Uterus (tissue), 4 donors: ENCODE results near the gene NET1. TPM values are rescaled to one million over a fixed set of nuclear protein-coding genes. Genes with fewer than 3 reads are reported as not detected.
"Not testable (repeated sequence)": the region's sequence is repeated elsewhere in the genome, so short reads cannot be mapped to it uniquely, and the experiment has no call there.

Source experiments
- DNase-seq, 2 donors: peaks; one replicate each; pipeline ENCODE4 v3.0.0-alpha.2; 2019 to 2020
- H3K27ac ChIP-seq, 2 donors: fragments of 200-600 bp; sonication (generic); 1 replicate in 1 of 2; 2 replicates in 1 of 2; pipeline ENCODE4 v1.5.1; 2016 to 2018
- H3K27me3 ChIP-seq, 2 donors: fragments of 200-600 bp; sonication (generic); one replicate each; pipeline ENCODE4 v1.5.1; 2018 to 2019; ENCODE audit warnings: control low read depth in 1 of 2
- H3K36me3 ChIP-seq, 2 donors: fragments of 200-600 bp; sonication (generic); one replicate each; pipeline ENCODE4 v1.5.1; 2019; ENCODE audit warnings: control low read depth in 1 of 2
- H3K4me1 ChIP-seq, 2 donors: fragments of 200-600 bp; sonication (generic); one replicate each; pipeline ENCODE4 v1.5.1; 2018 to 2019; ENCODE audit warnings: control low read depth in 1 of 2
- H3K4me3 ChIP-seq, 2 donors: fragments of 200-600 bp; sonication (generic); 1 replicate in 1 of 2; 2 replicates in 1 of 2; pipeline ENCODE4 v1.5.1; 2018 to 2019; ENCODE audit warnings: mild to moderate bottlenecking in 1 of 2
- H3K9me3 ChIP-seq, 2 donors: fragments of 200-600 bp; sonication (generic); one replicate each; pipeline ENCODE4 v1.5.1; 2019; ENCODE audit warnings: control low read depth in 1 of 2
- POLR2A ChIP-seq, 2 donors: fragments of 450-650 bp; IDR thresholded peaks; one replicate each; pipeline ENCODE4 v1.6.1; 2016; ENCODE audit warnings: antibody characterized with exemption in 2 of 2, mild to moderate bottlenecking in 1 of 2, moderate library complexity in 1 of 2
- intact Hi-C: fragments of 100-400 bp; cut with DNase I; formaldehyde crosslinking; loops from one replicate; pipeline ENCODE4 v1.15.1; 2023; ENCODE audit warnings: low total_unique reads
- total RNA-seq, 4 donors: library from RNA; depleted of rRNA in 3 of 4; stranded (reverse); fragments of >200 nt in 3 of 4; gene quantifications; one replicate each; pipeline versions ENCODE4 v1.1.0 to v1.2.4, GENCODE V29; 2014 to 2023
- TF ChIP-seq, protein P1 (sequence below), 4 experiments: fragments of 200-600 bp in 2 of 4; fragments of 450-650 bp in 2 of 4; sonication (generic) in 2 of 4; IDR thresholded peaks; one replicate each; pipeline ENCODE4 v1.5.1; 2016 to 2019; ENCODE audit warnings: antibody characterized with exemption in 4 of 4, mild to moderate bottlenecking in 2 of 4, moderate library complexity in 1 of 4
- donor health status: DM: yes; HTN: yes; CAD: no.

NET1 gene
- total RNA-seq, 4 donors from 2014 or later = 21.0 to 126 (median 87.0) TPM

DNA sequence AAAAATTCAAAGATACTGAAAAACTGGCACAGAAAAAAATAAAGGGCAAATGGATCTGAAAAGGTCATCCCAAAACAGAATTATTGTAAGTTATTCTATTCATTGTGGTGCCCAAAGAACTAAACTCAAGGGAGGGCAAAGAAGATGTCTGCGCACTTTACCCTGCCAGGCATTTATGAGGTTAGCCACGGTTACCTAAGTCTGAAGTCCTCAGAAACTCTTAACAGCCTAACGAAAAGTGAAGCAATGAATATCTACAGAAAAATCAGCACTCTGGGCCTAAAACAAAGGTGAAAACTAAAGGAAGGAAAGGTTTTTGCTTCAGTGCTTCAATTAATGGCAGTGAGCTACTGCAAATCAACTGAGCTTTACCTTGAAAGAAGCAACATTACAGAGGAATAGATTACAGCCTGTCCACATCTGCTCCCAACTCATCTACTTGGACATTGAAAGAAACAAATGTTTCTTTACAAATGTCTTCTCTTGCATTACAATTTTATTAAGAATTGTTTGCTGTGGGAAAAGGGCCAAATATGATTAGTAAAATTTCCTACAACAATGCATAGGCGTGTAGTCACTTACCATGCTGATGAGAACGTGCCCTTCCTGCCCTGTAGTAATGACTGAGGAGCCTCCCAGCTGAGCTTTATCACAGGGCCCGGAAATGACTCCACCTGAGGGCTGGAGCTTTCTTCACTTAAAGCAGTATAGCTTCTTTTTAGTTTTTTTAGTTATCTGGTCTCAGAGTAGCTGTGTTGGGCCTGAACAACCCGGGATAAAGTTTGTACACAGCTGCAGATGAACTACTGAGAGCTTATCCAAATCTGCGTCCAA is 7.9 kb upstream of the NET1 start, which contains the start of gene TUBAL3:
Gene TUBAL3, minus strand, starts transcription at position 621 of the 834 bp plus-strand sequence. Its CDS starts 36 bp downstream, at position 585.
- no peaks in the 10 kb centered on the region for H3K27me3 ChIP-seq
- no peaks in the 10 kb centered on the region for H3K36me3 ChIP-seq
- no peak within 1 kb of the TSS for H3K4me3 ChIP-seq
- no peaks in the 10 kb centered on the region for H3K4me1 ChIP-seq
- no peak within 1 kb of the TSS for H3K27ac ChIP-seq
- TF ChIP-seq, protein P1, sequence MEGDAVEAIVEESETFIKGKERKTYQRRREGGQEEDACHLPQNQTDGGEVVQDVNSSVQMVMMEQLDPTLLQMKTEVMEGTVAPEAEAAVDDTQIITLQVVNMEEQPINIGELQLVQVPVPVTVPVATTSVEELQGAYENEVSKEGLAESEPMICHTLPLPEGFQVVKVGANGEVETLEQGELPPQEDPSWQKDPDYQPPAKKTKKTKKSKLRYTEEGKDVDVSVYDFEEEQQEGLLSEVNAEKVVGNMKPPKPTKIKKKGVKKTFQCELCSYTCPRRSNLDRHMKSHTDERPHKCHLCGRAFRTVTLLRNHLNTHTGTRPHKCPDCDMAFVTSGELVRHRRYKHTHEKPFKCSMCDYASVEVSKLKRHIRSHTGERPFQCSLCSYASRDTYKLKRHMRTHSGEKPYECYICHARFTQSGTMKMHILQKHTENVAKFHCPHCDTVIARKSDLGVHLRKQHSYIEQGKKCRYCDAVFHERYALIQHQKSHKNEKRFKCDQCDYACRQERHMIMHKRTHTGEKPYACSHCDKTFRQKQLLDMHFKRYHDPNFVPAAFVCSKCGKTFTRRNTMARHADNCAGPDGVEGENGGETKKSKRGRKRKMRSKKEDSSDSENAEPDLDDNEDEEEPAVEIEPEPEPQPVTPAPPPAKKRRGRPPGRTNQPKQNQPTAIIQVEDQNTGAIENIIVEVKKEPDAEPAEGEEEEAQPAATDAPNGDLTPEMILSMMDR (IDR thresholded peaks at IDR 0.05) = no peak
- TF ChIP-seq POLR2A (IDR thresholded peaks at IDR 0.05) = no peak
- H3K9me3 ChIP-seq = no peaks in the 10 kb centered on the region
- intact Hi-C loops = no loop called here
- no peak for DNase-seq

DNA sequence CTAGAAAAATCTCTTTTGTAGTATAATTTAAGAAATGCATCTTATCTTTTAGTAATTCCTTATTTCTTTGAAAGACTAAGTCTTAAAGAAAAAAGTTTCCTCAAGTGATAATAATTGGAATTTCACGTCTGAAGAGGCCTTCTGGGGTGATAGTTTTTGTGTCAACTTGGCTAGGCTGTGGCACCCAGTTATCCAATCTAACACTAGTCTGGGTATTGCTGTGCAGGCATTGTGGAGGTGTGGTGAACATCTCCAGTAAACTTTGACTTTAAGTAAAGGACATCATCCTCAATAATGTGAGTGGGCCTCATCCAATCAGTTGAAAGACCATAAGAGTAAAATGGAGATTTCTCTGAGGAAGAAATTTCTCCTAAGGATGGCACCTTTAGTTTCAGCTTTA is 5.4 kb upstream of the NET1 start:
- TF ChIP-seq, protein P1 (IDR thresholded peaks at IDR 0.05) = no peak
- TF ChIP-seq POLR2A (IDR thresholded peaks at IDR 0.05) = no peak
- Histone ChIP-seq H3K4me3 (no peak overlapping the region), H3K27ac (no peak overlapping the region), H3K36me3 (no peaks in the 10 kb centered on the region), H3K4me1 (no peaks in the 10 kb centered on the region), H3K27me3 (no peaks in the 10 kb centered on the region), H3K9me3 (no peaks in the 10 kb centered on the region)
- no peak for DNase-seq
- intact Hi-C loops = no loop called here

DNA sequence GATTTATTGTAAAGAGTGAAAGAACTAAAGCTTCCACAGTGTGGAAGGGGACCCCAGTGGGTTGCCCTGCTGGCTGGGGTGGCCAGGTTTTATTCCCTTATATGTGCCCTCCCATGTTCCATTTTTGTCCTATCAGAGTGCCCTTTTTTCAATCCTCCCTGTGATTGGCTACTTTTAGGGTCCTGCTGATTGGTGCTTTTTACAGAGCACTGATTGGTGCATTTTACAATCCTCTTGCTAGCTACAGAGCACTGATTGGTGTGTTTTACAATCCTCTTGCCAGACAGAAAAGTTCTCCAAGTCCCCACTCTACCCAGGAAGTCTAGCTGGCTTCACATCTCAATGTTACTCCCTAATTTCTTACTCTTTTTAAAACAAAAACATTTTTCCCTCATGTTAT is 1.6 kb upstream of the NET1 start:
- H3K36me3 ChIP-seq, H3K9me3 ChIP-seq, H3K27me3 ChIP-seq, H3K4me1 ChIP-seq, H3K4me3 ChIP-seq, DNase-seq, intact Hi-C loops, H3K27ac ChIP-seq: not testable (repeated sequence)

DNA sequence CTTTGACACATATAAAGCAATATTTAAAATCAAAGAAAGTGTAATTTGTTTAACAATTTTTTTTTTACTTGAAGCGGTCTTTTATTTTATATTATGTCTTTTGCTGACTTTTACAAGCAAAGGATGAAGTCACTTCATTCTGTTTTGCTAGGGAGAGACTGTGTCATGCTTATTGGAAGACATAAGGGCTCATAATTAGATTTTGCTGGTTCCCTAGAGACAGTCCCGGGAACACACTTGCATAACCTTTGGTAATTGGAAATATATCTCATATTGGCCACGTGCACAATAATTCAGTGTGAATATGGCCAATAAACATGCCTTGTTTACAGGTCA is 448 bp upstream of the NET1 start:
- no peaks in the 10 kb centered on the region for H3K4me1 ChIP-seq
- peak overlapping the region; percentile 64 to 79 for H3K4me3 ChIP-seq
- no peak for DNase-seq
- H3K36me3 ChIP-seq = no peaks in the 10 kb centered on the region
- TF ChIP-seq, protein P1 (IDR thresholded peaks at IDR 0.05) = no peak
- TF ChIP-seq POLR2A (IDR thresholded peaks at IDR 0.05) = no peak
- no peaks in the 10 kb centered on the region for H3K9me3 ChIP-seq
- H3K27ac ChIP-seq = peak overlapping the region in 1 of 2 donors; percentile 6
- H3K27me3 ChIP-seq = no peaks in the 10 kb centered on the region
- intact Hi-C loops = no loop called here

DNA sequence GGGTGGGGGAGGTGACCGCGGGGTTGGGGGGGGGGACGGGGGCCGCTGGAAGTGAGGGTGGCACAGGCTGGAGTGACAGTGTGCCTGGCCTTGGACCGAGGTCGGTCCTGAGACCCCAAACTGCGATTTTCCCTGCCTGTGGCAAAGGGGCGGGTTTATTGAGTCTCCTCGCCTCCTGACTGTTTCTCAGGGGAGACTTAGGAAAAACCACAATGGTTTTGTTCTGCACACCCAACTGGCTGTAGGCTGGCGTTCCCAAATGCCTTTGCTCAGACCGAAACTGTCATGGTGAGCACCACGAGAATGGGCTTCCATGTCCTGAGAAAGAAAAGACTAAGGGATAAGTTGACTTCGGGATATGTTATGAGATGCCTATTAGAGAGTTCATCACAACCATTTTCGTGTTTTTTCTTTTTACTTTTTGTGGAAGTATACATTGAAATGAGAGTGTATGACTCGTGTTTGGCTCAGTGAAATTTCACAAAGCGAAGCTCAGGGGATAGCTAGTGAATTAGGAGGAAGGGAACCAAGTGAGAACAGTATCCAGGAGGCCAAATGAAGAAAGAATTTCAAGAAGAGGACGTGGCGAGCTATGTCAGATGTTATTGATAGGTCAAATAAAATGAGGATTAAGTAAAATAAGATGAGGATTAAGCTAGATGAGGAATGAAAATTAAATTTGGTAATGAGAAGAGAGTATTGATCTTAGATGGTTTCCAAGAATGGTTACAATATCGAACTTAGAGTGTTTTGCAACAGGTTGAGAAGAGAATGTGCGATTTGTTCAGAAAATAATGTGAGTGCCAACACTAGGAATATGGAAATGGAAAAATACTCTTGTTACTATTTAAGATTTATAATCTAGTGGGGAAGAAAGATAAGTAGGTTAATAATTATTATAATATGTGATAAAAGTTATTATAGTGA is 918 bp downstream of the NET1 start:
- intact Hi-C loops = no loop called here
- no peak for DNase-seq
- H3K27me3 ChIP-seq = no peaks in the 10 kb centered on the region
- H3K27ac ChIP-seq = no peak overlapping the region
- no peaks in the 10 kb centered on the region for H3K9me3 ChIP-seq
- no peaks in the 10 kb centered on the region for H3K36me3 ChIP-seq
- peak overlapping the region; percentile 64 to 79 for H3K4me3 ChIP-seq
- no peaks in the 10 kb centered on the region for H3K4me1 ChIP-seq
- TF ChIP-seq POLR2A (IDR thresholded peaks at IDR 0.05) = no peak
- TF ChIP-seq, protein P1 (IDR thresholded peaks at IDR 0.05) = no peak
